Ovary (tissue), 3 donors: Measurements from ENCODE around the gene PSME2.

Source experiments
- EP300 ChIP-seq: sonication (generic); formaldehyde crosslinking; IDR thresholded peaks from one replicate; pipeline ENCODE4 v1.6.1; 2017; ENCODE audit warnings: antibody characterized with exemption
- POLR2A ChIP-seq: fragments of 450-650 bp; IDR thresholded peaks from one replicate; pipeline ENCODE4 v1.6.1; 2017; ENCODE audit warnings: antibody characterized with exemption, mild to moderate bottlenecking, moderate library complexity
- TF ChIP-seq, protein P1 (sequence below), 3 donors: fragments of 450-650 bp in 2 of 3; fragments of 200-600 bp in 1 of 3; IDR thresholded peaks; one replicate each; pipeline versions ENCODE4 v1.5.1 to v1.8.0; 2016 to 2022; ENCODE audit warnings: antibody characterized with exemption in 3 of 3, mild to moderate bottlenecking in 1 of 3
- donor health status: DM: no; HTN: no; CAD: no.

DNA sequence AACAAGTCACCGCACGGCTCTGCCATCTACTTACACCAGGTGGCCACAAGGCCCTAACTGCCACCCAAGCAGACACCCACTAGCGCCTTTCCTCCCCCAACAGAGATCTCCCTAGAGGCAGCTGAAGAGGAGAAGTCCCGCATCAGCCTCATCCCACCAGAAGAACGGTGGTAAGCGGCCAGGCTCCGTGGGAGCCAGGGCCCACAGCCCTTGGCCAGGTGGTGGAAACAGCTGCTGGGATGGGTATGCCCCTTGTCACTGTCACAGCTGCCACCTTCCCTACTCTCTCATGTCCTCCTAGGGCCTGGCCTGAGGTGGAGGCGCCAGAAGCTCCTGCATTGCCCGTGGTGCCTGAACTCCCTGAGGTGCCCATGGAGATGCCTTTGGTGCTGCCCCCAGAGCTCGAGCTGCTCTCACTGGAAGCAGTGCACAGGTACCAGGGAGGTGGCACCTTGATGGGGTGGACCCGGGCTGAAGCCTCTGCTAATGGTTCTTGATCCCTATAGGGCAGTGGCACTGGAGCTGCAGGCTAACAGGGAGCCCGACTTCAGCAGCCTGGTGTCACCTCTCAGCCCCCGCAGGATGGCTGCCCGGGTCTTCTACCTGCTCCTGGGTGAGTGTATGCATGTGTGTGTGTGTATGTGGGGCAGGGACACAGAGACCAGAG lies 33.0 kb upstream of the PSME2 start:
- TF ChIP-seq, protein P1, sequence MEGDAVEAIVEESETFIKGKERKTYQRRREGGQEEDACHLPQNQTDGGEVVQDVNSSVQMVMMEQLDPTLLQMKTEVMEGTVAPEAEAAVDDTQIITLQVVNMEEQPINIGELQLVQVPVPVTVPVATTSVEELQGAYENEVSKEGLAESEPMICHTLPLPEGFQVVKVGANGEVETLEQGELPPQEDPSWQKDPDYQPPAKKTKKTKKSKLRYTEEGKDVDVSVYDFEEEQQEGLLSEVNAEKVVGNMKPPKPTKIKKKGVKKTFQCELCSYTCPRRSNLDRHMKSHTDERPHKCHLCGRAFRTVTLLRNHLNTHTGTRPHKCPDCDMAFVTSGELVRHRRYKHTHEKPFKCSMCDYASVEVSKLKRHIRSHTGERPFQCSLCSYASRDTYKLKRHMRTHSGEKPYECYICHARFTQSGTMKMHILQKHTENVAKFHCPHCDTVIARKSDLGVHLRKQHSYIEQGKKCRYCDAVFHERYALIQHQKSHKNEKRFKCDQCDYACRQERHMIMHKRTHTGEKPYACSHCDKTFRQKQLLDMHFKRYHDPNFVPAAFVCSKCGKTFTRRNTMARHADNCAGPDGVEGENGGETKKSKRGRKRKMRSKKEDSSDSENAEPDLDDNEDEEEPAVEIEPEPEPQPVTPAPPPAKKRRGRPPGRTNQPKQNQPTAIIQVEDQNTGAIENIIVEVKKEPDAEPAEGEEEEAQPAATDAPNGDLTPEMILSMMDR (IDR thresholded peaks at IDR 0.05): no peak
- no peak for TF ChIP-seq POLR2A
- TF ChIP-seq EP300: no peak
